Thymus (tissue), 11 donors: Measurements from ENCODE around the gene ABCB11. TPM values are rescaled to one million over a fixed set of nuclear protein-coding genes. Genes with fewer than 3 reads are reported as not detected.

Experiments
- DNase-seq, 9 donors: peaks; one replicate each; pipeline ENCODE4 v3.0.0-alpha.2; 2013; ENCODE audit warnings: low spot score in 9 of 9, low read depth in 6 of 9, missing footprints in 1 of 9
- H3K27ac ChIP-seq, 2 donors: one replicate each; pipeline ENCODE4 v1.5.1; 2013; ENCODE audit warnings: control low read depth in 1 of 2, low read depth in 1 of 2, low read length in 1 of 2, mild to moderate bottlenecking in 1 of 2, moderate library complexity in 1 of 2
- H3K27me3 ChIP-seq, 2 donors: one replicate each; pipeline ENCODE4 v1.5.1; 2013; ENCODE audit warnings: low read length in 1 of 2; ENCODE audit not compliant: control insufficient read depth in 2 of 2, insufficient read depth in 1 of 2
- H3K36me3 ChIP-seq, 2 donors: one replicate each; pipeline ENCODE4 v1.5.1; 2013; ENCODE audit warnings: low read length in 1 of 2, mild to moderate bottlenecking in 1 of 2, moderate library complexity in 1 of 2; ENCODE audit not compliant: control insufficient read depth in 2 of 2, insufficient read depth in 2 of 2
- H3K4me1 ChIP-seq, 2 donors: one replicate each; pipeline ENCODE4 v1.5.1; 2013; ENCODE audit warnings: low read length in 2 of 2; ENCODE audit not compliant: control insufficient read depth in 2 of 2, insufficient read depth in 2 of 2
- H3K4me3 ChIP-seq, 2 donors: one replicate each; pipeline ENCODE4 v1.5.1; 2013; ENCODE audit warnings: low read length in 2 of 2, control low read depth in 1 of 2, mild to moderate bottlenecking in 1 of 2
- H3K9me3 ChIP-seq, 2 donors: one replicate each; pipeline ENCODE4 v1.5.1; 2013; ENCODE audit warnings: low read length in 1 of 2, mild to moderate bottlenecking in 1 of 2; ENCODE audit not compliant: control insufficient read depth in 2 of 2, insufficient read depth in 1 of 2
- WGBS: extraction: QIAGEN DNeasy Blood & Tissue Kit; methylation state at CpG from one replicate; pipeline ENCODE4 v1.1.7; 2013; 5-methylcytosine and 5-hydroxymethylcytosine counted together
- polyA plus RNA-seq: library from polyadenylated mRNA; stranded (reverse); fragments of 200-250 nt; gene quantifications from one replicate; pipeline ENCODE4 v1.2.3, GENCODE V29; 2013
- total RNA-seq: library from RNA; stranded (reverse); fragments of 120-200 nt; gene quantifications from one replicate; pipeline ENCODE4 v1.2.4, GENCODE V29; 2013
- donor health status: healthy.

ABCB11 gene
- total and polyA plus RNA-seq, 2 donors = 0.05 to 0.09 TPM

- H3K4me3 ChIP-seq = no peak overlapping the region
- WGBS = 100% methylated on average over 1 of the region's 1 CpG
- no peaks in the 10 kb centered on the region for H3K27me3 ChIP-seq
- H3K36me3 ChIP-seq = no peaks in the 10 kb centered on the region
- no peaks in the 10 kb centered on the region for H3K9me3 ChIP-seq
- H3K4me1 ChIP-seq = no peaks in the 10 kb centered on the region
- no peak overlapping the region for H3K27ac ChIP-seq
- DNase-seq = no peak
Measured at GRCh38 chr2:168995744-168996143, 35.4 kb downstream of the ABCB11 start.

- H3K9me3 ChIP-seq = no peaks in the 10 kb centered on the region
- H3K27ac ChIP-seq = no peak overlapping the region
- WGBS = 95% methylated on average over 3 of the region's 3 CpGs
- H3K4me3 ChIP-seq = no peak overlapping the region
- no peaks in the 10 kb centered on the region for H3K36me3 ChIP-seq
- H3K27me3 ChIP-seq = no peaks in the 10 kb centered on the region
- no peaks in the 10 kb centered on the region for H3K4me1 ChIP-seq
- DNase-seq = no peak
Measured at GRCh38 chr2:168993538-168993937, 37.6 kb downstream of the ABCB11 start.

- Histone ChIP-seq H3K27ac (no peak overlapping the region), H3K4me1 (no peaks in the 10 kb centered on the region), H3K27me3 (no peaks in the 10 kb centered on the region), H3K9me3 (no peaks in the 10 kb centered on the region), H3K36me3 (no peaks in the 10 kb centered on the region), H3K4me3 (no peak overlapping the region)
- no peak for DNase-seq
- WGBS = 89% methylated on average over 7 of the region's 7 CpGs
Measured at GRCh38 chr2:168992591-168993349, 38.4 kb downstream of the ABCB11 start.

- H3K27ac ChIP-seq = no peak overlapping the region
- H3K9me3 ChIP-seq = no peaks in the 10 kb centered on the region
- no peaks in the 10 kb centered on the region for H3K36me3 ChIP-seq
- H3K4me1 ChIP-seq = no peaks in the 10 kb centered on the region
- no peak for DNase-seq
- H3K27me3 ChIP-seq = no peaks in the 10 kb centered on the region
- no peak overlapping the region for H3K4me3 ChIP-seq
- WGBS = 93% methylated on average over 3 of the region's 3 CpGs
Measured at GRCh38 chr2:168992026-168992425, 39.1 kb downstream of the ABCB11 start.

- Histone ChIP-seq H3K4me3 (no peak overlapping the region), H3K27me3 (no peaks in the 10 kb centered on the region), H3K9me3 (no peaks in the 10 kb centered on the region), H3K4me1 (no peaks in the 10 kb centered on the region), H3K27ac (no peak overlapping the region), H3K36me3 (no peaks in the 10 kb centered on the region)
- WGBS = 85% methylated on average over 1 of the region's 1 CpG
- no peak for DNase-seq
Measured at GRCh38 chr2:168988755-168989154, 42.4 kb downstream of the ABCB11 start.

- no peaks in the 10 kb centered on the region for H3K27me3 ChIP-seq
Measured at GRCh38 chr2:168986398-168986943, 44.7 kb downstream of the ABCB11 start.

GRCh38 chr2:168981651-168982050, 49.5 kb downstream of the ABCB11 start:
- no peak overlapping the region for H3K4me3 ChIP-seq
- no peaks in the 10 kb centered on the region for H3K4me1 ChIP-seq
- H3K27ac ChIP-seq = no peak overlapping the region
- H3K9me3 ChIP-seq = peaks cover 0 to 2% of the 10 kb centered on the region in 2 donors
- no peak for DNase-seq
- WGBS = 97% methylated on average over 3 of the region's 3 CpGs
- H3K36me3 ChIP-seq = no peaks in the 10 kb centered on the region
- no peaks in the 10 kb centered on the region for H3K27me3 ChIP-seq

More at GRCh38 chr2:168986398-168986943, 44.7 kb downstream of the ABCB11 start:
- WGBS = 92% methylated on average over 2 of the region's 2 CpGs
- Histone ChIP-seq H3K27ac (no peak overlapping the region), H3K4me3 (no peak overlapping the region), H3K4me1 (no peaks in the 10 kb centered on the region), H3K36me3 (no peaks in the 10 kb centered on the region), H3K9me3 (peaks cover 0 to 2% of the 10 kb centered on the region in 2 donors)
- DNase-seq = no peak

- Histone ChIP-seq H3K36me3 (no peaks in the 10 kb centered on the region), H3K4me3 (no peak overlapping the region), H3K27ac (no peak overlapping the region), H3K4me1 (no peaks in the 10 kb centered on the region), H3K9me3 (peaks cover 0 to 2% of the 10 kb centered on the region in 2 donors), H3K27me3 (no peaks in the 10 kb centered on the region)
- WGBS = 94% methylated on average over 6 of the region's 6 CpGs
- DNase-seq = no peak
Measured at GRCh38 chr2:168978461-168978861, 52.7 kb downstream of the ABCB11 start.

- H3K27me3 ChIP-seq = no peaks in the 10 kb centered on the region
- WGBS = 86% methylated on average over 4 of the region's 4 CpGs
- DNase-seq = no peak
- H3K9me3 ChIP-seq = peaks cover 0 to 2% of the 10 kb centered on the region in 2 donors
- no peaks in the 10 kb centered on the region for H3K4me1 ChIP-seq
- no peaks in the 10 kb centered on the region for H3K36me3 ChIP-seq
- no peak overlapping the region for H3K4me3 ChIP-seq
- H3K27ac ChIP-seq = no peak overlapping the region
Measured at GRCh38 chr2:168977608-168978007, 53.5 kb downstream of the ABCB11 start.
